Kidney capillary endothelial cell (primary cell): ENCODE results near the gene AIF1L.
"Not testable (repeated sequence)": the region's sequence is repeated elsewhere in the genome, so short reads cannot be mapped to it uniquely, and the experiment has no call there.

Experiments
- DNase-seq: peaks from one replicate; pipeline ENCODE4 v3.0.0-alpha.2; 2018; ENCODE audit warnings: low spot score

Gene AIF1L

DNA sequence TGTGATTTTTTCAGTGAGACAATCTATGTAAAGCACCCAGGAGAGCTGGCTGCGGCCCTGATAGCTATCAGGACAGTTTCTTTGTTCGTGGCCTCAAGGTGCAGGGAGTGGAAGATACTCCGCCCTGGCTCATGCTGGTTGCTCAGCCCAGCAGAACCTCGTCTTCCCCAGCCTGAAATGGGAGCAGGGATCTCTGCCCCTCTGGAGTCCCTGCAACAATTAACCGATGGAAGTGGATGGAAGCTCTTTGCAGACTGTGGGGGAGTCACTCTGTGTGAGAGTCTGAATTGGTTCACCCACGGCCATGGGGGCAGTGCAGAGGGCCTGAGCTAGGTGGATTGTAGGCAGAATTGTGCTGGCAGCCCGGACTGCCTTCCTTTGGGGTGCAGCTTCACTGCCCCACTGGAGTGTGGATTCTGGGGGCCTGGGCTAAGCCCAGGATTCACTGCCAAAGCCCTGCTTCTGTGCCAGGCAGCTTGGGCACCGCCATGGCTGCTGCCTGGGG is 2.8 kb downstream of the AIF1L start:
- no peak for DNase-seq

GRCh38 chr9:131099845-131100244 is 3.5 kb downstream of the AIF1L start:
- not testable (repeated sequence) for DNase-seq

GRCh38 chr9:131100445-131100844 is 4.1 kb downstream of the AIF1L start:
- DNase-seq: no peak

DNA sequence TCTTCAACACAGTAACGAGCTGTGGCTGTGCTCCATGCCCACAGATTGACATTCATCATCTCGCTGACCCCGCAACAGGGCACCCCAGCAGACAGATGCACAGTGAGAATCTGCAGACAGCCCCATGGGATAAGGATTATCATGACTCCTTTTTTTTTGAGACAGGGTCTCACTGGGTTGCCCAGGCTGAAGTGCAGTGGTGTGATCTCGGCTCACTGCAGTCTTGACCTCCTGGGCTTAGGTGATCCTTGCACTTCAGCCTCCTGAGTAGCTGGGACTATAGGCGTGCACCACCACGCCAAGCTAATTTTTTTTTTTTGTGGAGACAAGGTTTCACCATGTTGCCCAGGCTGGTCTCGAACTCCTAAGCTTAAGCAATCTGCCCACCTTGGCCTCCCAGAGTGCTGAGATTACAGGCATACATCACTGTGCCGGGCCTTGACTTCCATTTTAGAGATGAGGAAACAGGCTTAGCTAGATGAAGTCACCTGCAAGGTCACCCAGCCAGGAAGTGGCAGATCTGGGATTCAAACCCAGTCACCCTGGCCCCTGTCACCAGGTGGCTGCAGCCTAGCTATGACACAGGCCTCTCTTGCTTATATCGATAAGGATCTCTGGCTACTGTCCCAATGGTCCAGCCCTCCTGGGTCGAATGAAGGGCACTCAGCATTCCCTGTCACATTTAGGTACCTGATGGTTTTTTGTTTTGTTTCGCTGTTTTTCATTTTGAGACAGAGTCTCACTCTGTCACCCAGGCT is 5.1 kb downstream of the AIF1L start:
- no peak for DNase-seq

GRCh38 chr9:131103024-131103423 is 6.7 kb downstream of the AIF1L start:
- no peak for DNase-seq

- no peak for DNase-seq
Measured at GRCh38 chr9:131103535-131103934, 7.2 kb downstream of the AIF1L start.

DNA sequence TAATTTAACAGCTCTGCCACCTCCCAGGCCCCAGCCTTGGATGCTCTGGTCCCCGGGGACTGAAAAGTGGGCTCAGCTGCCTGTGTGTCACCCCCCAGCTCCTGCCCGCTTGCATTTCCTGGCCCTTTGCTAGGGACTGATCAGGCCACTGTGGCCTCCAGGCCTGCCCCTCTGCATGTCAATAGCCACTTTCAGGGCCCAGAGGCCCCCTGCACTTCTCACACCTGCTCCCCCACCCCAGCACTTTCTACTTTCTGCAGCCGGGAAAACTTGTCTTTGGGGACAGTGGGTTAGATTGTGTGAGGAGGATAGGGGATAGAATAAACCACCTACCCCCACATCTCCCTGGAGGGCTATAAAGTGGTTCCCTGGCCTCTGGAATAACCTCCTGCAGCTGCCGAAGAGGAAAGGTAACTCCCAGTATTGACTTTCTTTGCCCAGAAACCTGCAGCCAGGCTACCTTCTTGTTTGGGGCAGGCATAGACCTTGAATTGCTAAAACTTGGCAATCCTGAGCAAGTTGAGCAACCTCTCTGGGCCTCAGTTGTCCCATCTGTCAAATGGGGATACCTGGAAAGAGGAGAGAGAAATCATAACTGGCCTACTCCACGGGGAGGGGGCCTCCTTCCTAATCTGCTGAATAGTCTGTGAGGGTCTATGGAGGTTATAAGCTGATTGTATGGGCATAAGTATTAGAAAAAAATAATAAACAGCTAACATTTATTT is 7.8 kb downstream of the AIF1L start:
- no peak for DNase-seq

DNA sequence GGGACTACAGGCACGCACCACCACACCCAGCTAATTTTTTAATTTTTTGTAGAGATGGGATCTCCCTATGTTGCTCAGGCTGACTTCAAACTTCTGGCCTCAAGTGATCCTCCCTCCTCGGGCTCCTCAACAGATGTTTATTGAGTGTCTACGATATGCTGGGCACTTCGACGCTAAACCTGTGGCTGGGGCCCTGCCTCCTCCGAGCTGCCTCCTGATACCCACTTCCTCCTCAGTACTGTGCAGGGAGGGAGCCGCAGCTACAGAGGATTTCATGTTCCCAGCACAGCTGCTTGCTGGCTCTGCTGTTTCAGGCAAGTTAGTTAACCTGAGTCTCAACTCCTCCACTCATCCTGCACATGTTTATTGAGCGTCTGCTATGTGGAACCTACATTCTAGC is 9.6 kb downstream of the AIF1L start:
- DNase-seq: no peak

DNA sequence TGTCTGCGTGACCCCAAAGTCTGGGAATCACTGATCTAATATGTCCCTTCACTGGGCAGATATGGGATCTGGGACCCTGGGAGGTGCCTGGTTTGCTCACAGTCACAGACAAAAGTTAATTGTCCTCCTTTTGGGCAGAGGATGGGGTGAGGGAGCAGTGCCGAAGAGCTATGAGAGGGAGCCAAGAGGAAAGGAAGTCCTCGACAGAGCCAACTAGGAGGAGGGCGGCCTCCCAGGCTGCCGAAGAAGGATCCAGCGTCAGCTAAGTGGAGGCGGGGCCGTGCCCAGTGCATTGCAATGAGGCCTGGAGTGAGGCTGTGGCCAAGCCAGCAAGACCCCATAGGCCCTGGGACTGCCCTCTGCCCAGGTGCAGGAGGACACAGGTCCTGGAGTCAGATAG is 11.4 kb downstream of the AIF1L start:
- DNase-seq: no peak

DNA sequence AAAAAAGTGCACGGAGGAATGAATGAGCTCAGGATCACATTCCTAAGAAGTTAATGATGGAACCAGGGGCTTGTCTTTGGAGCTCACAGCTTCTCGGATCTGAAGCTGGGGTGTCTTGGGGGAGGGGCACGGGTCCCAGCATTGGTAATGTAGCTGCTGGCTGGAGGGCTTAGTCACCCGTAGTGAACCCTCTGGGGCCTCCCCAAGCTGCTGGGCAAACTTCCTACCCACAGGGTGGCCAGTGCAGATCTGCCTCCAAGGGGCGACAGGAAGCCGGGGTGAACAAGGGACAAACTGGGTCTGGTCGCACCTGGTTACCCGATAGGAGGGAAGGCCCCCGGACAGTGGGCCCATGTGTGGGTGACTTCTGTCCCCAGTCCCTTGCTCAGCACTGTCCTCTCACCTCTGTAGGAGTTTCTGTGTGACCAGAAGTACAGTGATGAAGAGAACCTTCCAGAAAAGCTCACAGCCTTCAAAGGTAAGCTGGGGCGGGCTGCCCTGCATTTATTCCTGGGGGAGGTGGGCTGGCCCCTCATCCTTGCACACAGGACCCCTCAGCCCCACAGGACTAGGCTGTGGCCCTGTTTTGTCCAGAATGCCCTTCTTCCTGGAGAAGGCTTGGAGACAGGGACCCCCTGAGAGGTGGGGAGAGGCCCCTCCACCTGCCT is 15.0 kb downstream of the AIF1L start:
- no peak for DNase-seq

DNA sequence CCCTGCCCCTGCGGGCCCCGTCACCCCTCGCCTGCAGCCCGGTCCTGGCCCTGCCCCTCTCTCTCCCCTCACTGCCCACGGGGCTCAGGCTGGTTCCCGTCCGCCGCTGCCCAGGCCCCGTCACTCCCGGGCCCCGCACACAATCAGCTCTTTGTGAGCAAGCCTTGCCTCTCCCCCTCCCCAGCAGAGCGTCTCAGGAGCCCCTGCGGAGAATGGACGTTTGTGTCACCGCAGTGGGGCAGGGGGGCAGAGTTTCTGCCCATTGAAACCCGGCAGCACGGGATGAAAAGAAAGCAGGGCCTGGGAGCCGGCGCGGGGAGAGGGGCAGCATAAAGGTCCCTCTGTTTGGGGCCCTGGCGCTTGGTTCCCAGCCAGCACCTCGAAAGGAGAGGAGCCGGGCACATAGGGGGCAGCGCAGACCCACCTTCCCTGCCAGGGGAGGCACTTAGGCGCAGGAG is 15.6 kb downstream of the AIF1L start:
- no peak for DNase-seq

GRCh38 chr9:131112374-131113154 is 16.2 kb downstream of the AIF1L start:
- DNase-seq: no peak

DNA sequence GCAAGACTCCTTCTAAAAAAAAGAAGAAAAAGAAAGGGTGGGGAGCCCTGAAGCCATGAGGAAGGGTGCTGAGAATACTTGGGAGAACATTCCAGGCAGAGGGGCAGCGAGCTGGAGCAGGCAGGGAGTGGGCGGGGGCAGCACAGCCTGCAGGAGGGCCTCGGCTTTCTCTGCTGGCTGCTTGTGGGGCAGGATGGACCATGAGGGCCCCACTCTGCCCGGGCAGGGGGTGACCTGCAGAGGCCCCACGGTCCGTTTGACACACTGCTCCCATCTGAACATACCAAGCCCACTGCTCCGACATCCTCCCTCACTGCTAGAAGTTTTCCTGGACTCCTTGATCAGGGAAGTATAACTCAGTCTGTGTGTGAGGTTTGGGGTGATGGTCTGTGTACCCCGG is 17.3 kb downstream of the AIF1L start:
- no peak for DNase-seq

- DNase-seq: no peak
Measured at GRCh38 chr9:131114084-131114535, 17.8 kb downstream of the AIF1L start.

- DNase-seq: not testable (repeated sequence)
Measured at GRCh38 chr9:131115360-131115742, 19.0 kb downstream of the AIF1L start.

GRCh38 chr9:131116281-131117120 is 20.2 kb downstream of the AIF1L start:
- peak; percentile 54 for DNase-seq

DNA sequence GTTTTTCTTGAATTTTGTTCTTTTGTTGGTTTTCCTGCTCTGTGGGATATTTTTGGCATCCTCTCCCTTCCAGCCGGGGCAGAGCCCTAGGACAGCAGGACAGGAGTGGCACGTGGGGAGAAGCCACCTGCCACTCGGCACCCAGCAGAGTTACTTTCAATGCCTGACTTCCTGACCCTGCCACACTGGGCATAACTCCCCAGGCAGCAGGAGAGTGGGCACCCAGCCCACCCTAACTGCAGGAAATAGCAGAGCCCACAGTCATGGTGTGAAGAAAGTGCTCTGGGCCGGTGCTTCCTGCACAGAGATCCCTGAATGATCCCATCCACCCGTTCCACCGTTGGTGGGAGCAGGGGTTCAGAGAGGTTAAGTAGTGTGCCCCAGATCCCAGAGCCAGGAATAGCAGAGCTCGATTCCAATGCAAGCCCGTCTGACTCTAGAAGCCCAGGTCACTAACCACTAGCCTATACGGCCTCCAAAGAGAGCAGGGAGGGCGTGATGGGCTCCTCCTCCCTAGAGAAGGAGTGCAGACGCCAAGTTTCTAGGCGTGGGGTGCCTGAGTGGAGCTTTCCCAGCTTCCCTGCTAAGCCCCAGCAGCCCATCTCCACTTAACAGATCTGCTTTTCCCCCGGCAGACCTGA is 20.9 kb downstream of the AIF1L start:
- peak; percentile 63 for DNase-seq

DNA sequence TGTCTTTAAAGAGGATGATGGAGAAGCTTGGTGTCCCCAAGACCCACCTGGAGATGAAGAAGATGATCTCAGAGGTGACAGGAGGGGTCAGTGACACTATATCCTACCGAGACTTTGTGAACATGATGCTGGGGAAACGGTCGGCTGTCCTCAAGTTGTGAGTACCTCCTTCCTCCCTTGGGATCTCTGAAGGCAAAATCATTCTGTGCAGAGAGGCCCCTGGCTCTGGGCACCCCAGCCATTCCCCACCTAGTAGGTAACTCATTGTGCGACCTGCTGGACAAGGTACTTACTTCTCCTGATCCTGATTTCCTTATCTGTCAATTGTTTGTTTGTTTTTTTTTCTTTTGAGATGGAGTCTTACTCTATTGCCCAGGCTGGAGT is 21.4 kb downstream of the AIF1L start:
- no peak for DNase-seq

GRCh38 chr9:131119600-131119999 is 23.3 kb downstream of the AIF1L start:
- no peak for DNase-seq

DNA sequence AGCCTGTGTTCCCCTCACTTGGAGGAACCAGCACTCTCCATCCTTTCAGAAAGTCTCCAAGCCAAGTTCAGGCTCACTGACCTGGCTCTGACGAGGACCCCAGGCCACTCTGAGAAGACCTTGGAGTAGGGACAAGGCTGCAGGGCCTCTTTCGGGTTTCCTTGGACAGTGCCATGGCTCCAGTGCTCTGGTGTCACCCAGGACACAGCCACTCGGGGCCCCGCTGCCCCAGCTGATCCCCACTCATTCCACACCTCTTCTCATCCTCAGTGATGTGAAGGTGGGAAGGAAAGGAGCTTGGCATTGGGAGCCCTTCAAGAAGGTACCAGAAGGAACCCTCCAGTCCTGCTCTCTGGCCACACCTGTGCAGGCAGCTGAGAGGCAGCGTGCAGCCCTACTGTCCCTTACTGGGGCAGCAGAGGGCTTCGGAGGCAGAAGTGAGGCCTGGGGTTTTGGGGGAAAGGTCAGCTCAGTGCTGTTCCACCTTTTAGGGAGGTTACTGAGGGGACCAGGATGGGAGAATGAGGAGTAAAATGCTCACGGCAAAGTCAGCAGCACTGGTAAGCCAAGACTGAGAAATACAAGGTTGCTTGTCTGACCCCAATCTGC is 24.4 kb downstream of the AIF1L start:
- no peak for DNase-seq
